GM19455 (cell line): ENCODE data around the gene AQP12A.

Experiments
- ATAC-seq: cut with Tn5 transposase; IDR thresholded peaks from one replicate; pipeline ENCODE4 v1.9.1; 2021; ENCODE audit not compliant: unreplicated experiment

Gene AQP12A

DNA sequence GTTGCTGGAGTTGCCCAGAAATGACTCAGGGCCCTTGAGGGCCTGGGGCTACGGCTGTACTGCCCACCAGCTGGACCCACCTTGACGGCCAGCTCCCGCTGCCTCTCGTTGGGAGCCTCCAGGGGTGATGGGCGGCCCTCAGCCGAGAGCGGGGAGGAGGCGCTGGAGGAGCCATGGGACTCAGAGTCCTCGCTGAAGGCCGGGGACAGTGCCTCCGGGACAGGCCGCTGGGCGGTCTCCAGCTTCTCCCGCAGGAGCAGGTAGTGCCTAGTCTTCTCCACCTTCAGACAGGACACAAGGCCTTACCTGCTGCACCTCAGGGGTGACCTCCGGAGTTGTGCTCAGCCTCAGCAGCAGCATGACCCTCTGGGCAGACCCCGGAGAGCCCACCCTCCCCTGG is 30.7 kb downstream of the AQP12A start:
- no peak for ATAC-seq

GRCh38 chr2:240722796-240723735 is 31.4 kb downstream of the AQP12A start:
- no peak for ATAC-seq

GRCh38 chr2:240723851-240724250 is 32.2 kb downstream of the AQP12A start:
- ATAC-seq, result no peak

GRCh38 chr2:240724431-240724830 is 32.8 kb downstream of the AQP12A start:
- ATAC-seq, result no peak

- ATAC-seq, result no peak
These were observed 33.6 kb downstream of the AQP12A start for GRCh38 chr2:240725266-240725665.

- no peak for ATAC-seq
These were observed 34.0 kb downstream of the AQP12A start for GRCh38 chr2:240725671-240726070.

DNA sequence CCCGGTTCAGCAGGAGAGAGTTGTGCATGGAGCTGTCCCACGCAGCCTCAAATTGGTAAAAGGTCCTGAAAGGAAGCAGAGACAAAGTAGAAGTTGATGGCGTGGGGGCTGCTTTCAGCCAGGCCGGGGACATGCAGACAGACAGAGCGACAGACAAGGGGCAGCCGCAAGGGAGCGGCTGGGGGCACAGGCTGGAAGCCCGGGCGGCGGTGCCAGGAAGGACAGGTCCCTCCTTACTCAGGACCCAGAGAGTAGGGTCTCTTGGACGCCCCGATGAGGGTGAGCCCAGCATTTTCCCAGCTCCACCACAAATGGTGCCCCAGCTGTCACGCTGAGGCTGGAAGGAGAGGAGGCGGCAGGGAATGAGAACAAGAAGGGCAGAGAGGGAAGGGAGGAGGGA is 35.2 kb downstream of the AQP12A start:
- ATAC-seq, result no peak

DNA sequence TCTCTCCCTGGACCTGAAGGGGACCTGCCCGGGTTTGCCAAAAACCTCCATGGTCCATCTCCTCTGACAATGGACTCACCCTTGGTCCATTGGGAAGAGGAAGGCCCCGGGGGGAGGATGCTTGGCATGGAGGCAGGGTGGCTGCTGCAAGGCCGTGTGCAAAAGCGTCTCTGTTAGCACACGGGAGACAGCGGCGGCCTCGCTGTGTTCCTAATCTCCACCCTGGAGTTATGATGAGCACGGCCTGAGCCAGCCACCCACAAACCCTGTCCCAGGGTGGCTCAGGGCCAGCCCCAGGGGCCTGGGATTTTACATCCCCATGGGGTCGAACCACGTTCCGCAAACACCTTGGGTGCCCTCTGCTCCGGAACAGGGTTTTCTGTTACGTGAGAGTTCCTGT is 35.8 kb downstream of the AQP12A start:
- no peak for ATAC-seq

DNA sequence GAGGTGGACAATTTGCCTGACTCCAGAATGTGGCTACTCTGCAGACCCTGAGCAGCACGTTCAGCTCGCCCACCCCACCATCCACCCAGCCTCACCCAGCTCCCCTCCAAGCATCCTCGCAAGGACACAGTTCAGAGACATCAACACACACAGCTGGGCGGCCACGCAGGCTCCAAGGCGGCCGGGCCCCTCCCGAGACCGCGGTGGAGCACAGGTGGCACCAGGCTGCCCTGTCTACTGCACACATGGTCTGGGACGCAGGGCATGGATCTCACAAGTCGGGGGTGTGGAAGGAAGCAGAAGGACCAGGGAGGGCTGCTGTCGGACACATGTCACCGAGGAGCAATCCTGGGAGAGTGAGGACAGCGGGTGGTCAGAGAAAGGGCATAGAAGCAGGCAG is 36.2 kb downstream of the AQP12A start:
- no peak for ATAC-seq

GRCh38 chr2:240728361-240728760 is 36.7 kb downstream of the AQP12A start:
- no peak for ATAC-seq

DNA sequence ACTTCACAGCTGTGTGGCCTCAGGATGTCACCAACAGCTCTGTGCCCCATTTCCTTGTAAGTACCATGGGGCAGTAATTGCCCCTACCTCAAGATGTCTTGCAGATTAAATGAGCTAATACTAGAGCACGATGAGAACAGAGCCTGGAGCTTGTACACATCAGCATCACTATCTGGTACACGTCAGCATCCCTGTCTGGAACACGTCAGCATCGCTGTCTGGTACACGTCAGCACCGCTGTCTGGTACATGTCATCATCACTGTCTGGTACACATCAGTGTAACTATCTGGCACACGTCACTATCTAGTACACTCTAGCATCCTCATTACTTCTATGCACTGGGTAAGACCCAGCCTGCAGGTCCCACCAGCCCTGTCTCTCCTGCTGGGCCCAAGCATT is 37.2 kb downstream of the AQP12A start:
- ATAC-seq, result no peak

- ATAC-seq, result no peak
These were observed 39.0 kb downstream of the AQP12A start for GRCh38 chr2:240730501-240731177.

DNA sequence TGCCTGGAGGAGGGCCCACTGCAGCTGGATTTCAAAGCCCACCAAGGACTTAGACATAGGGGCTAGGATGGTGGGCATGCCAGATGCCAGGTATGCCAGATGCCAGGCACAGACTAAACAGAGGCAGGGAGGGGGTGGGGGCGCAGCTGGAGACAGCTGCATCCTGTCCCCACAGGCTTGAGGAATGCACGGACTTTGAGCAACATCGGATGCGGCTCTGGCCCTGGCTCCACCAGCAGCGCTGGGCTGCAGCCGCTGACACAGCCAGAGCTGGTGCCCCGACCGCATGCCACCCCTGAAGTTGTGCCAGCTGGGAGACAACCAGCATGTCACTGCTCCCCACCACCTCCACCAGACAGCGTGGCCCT is 39.5 kb downstream of the AQP12A start:
- ATAC-seq, result no peak

GRCh38 chr2:240732184-240732583 is 40.5 kb downstream of the AQP12A start:
- no peak for ATAC-seq

DNA sequence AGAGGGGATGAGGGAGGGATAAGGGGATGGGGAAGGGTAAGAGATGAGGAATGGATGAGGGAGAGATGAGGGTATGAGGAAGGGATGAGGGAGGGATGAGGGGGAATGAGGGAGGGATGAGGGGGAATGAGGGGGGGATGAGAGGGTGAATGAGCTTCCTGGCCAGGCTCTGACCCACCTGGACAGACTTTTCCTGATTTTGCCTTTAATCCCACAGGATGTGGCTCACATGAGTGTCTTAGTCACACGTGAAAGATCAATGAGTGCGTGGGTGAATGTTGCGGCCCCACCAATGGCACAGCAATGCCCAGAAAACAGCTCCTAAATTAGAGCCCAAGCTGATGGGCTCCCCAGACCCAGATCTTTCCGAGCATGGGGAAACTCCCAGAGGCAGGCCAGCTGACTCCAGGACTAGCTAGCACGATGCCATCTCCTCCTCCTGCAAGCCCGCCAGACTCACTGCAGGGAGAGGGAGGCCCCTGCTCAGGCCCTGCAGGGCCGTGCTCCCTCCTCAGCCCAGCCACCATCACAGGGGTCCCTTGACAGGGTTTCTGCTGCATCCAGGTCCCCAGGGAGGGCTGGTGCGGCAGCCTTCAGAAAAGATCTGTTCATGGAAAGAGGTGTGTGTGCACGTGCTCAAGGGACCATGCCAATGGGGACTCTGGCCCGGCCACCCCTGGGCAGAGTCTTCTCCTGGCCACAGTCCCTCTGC is 41.4 kb downstream of the AQP12A start:
- no peak for ATAC-seq

DNA sequence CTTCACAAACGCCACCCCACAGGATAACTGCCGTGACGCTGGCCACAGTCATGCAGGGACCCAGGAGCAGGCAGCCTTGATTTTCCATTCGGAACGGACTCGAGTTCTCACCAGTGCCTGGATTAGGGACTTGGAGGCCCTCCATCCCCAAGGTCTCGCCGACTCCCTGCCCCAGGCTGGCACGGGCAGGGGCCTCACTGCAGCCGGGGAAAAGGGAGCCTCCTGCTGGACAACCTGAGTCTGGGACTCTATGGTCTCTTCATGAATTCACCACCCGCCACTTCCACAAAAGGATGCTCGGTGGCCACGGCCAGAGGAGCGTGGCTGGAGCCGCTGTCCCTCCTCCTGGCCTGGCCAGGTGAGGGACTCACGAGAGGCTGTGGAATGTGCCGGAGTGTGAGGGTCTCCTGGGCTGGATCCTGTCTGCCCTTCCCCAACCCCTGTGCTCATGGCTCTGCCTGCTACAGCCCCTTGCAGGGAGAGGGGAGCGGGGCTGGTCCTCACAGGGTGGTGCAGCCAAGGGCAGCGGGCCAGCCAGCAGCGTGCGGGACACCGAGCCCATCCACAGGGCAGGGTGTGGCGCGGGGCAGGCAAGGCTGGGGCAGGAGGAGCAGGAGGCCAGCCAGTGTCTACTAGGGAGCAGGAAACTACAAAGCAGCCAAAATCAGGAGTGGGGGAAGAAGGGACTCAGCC is 42.3 kb downstream of the AQP12A start:
- no peak for ATAC-seq

DNA sequence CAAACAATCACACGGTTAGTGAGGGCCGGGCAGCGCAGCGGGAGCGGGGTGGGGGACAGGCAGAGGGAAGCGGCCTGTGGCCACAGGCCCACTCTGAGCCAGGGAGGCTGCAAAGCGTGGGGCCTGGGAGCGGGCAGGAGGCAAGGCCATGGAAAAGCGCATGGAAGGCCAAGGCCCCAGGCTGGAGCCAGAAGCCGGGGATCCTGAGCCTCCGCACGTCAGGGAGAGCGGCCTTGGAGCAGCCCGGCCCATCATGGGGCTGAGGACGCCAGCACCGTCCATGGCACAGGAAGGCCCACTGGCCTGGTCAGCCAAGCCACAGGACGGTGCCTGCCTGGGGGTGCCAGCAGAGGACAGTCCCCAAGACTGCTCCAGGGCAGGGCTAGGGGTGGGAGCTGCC is 43.1 kb downstream of the AQP12A start:
- no peak for ATAC-seq

DNA sequence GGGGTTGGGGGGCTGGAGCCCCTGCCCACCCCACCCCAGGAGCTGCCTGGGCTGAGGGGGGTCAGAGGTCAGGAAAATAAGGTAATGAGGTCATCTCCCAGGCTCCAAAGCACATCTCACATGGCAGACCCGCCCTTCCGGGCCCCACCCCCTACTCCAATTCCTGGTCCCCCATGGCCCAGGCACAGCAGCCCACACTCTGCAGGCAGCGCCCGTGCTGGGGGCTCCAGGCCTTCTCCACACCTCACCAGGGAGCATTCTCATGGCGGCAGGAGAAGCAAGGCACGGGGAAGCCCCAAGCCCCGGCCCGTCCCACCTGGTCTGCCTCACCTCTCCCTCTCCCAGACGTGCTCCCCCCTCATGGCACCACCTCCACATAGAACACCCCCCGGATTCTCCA is 43.8 kb downstream of the AQP12A start:
- no peak for ATAC-seq

DNA sequence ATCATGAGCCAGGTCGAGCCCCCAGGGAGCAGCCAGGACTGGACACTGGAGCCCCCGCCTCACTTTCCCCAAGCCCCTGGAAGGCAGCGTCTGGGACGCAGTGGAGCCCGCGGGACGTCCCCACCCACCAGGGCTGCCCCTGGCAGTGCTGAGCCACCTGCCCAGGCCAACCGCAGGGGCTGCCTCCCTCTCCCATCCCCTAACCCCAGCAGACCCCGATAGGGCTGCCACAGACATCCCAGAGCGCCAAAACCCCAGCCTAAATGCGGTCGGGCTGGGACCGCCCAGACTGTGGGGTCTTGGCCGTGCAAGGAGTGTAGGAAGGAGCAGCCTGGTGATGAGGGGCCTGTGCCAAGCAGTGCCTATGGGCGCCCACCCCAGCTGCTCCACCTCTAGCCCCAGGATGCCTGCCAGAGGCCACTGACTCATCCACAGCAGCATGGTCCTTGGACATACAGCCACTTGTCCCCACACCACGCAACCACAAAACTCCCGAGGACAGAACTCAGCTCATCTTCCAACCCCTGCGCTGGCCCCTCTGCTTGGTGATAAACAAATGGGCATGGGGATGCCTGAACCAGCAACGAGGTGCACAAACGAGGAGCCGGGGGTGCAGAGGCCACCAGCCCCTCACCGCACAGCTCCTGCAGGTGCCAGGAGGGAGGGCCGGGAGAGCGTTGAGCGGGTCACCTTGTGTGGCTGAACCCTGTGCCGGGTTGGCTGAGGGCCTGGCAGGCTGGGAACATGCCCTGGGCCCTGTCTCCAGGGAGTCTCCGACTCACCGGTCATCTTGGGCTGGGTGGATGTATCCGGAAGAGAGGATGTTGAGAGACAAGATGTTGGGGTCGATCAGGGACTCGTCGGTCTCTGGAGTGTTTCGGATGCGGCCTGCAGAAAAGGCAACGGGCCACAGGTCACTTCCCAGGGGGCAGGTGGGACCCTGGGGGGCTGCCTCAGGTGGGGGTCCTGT is 44.9 kb downstream of the AQP12A start:
- no peak for ATAC-seq

DNA sequence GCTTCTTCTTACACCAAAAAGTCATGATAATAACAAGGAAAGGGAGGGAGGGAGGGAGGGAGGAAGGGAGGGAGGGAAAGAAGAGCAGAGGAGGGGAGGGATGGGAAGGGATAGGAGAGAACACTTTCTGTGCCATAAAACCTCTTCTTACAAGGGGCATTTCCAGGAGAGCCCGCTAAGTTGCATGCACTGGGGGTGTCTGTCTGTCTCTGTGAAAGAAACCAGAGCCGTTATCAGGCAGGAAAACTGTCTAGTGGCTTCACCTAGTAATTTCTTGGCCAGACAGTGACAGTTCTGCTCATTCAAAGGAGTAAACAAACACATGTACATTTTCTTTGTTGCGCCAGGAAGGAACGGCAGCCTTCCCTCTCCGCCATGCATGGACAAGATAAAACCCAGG is 45.8 kb downstream of the AQP12A start:
- no peak for ATAC-seq
